Left kidney (tissue), 2 donors: ENCODE measurements around the gene ADCY1. TPM values are rescaled to one million over a fixed set of nuclear protein-coding genes. Genes with fewer than 3 reads are reported as not detected.
A peak's percentile ranks its signal among the peaks of the same experiment; 100 is the strongest.

Experiments used
- DNase-seq: peaks from one replicate; pipeline ENCODE4 v3.0.0-alpha.2; 2013
- polyA plus RNA-seq: library from polyadenylated mRNA; unstranded; fragments of 120-200 nt; gene quantifications from one replicate; pipeline ENCODE4 v1.2.1, GENCODE V29; 2013; ENCODE audit not compliant: insufficient read length

The ADCY1 gene
- polyA plus RNA-seq, 1 donor, result 3.1 TPM

DNA sequence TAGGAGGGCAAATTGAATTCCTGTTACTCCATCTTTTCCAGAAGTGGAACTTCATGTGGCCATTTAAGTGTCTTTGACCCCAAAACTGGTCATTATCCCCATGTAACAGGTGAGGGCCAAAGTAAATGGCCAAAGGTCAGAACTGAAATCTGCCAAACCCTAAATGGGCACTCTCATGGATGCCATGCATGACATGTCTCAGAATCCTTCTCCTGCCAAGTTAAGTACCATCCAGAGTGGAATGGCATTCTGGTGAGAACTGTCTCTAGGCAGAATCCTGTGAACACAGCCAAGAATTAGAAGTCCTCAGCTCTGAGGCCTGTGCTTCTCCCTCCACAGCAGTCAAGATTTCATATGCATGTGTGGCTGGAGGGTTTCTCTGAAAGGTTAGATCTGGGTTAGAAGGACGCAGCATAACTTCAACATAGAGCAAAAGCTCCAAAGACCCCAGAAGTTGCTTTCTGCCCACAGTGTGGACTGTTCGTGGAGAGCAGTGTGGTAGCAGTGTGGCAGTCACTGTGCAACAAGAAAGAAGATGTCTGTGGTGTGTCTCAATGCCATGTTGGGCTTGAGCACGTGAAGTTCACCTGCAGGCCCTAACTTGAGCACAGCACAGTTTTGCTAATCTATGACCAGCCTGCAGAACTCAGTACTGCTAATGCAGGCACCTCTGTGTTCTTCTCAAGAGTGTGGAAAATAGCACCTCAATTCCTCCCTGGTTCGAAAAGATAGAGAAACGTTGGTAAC lies 121.3 kb downstream of the ADCY1 start:
- no peak for DNase-seq

DNA sequence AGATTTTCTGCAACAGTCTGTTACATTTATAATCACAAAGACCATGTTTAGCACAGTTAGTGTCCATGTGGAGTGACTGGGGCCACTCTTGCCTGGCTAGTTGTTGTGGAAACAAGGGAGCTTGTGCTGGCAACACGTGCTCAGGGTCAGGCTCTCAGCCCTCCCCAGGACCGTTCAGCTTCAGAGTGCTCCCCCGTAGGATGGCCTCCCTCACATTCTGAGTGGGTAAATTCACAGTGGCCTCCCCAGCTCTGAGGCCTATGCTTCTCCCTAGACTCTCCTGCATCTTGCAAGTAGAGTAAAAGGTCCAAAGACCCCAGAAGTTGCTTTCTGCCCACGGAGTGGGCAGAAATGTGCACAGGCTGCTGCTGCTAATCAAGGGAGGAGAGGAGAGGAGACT lies 122.3 kb downstream of the ADCY1 start:
- DNase-seq, result no peak

DNA sequence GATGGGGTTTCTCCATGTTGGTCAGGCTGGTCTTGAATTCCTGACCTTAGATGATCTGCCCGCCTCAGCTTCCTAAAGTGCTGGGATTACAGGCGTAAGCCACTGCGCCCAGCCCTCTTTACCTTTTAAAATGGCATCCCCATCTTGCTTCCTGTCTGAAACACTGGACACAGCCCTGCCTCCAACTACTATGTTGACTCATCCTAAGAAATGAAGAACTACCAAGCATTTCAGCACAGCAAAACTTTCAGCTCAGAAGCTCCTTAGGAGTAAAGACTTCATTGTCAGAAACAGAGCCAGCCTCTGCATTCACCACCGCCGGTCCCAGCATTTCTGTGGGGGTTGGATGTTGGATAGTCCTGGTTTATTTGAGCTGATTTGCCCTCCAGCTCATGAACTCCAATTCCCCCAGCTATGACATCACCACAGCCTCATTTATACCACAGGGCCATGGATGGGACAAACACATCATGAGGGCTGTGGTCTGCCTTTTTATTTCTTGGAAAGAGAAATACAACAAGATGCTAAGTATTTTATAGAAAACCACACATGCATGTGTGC lies 123.5 kb downstream of the ADCY1 start:
- no peak for DNase-seq

DNA sequence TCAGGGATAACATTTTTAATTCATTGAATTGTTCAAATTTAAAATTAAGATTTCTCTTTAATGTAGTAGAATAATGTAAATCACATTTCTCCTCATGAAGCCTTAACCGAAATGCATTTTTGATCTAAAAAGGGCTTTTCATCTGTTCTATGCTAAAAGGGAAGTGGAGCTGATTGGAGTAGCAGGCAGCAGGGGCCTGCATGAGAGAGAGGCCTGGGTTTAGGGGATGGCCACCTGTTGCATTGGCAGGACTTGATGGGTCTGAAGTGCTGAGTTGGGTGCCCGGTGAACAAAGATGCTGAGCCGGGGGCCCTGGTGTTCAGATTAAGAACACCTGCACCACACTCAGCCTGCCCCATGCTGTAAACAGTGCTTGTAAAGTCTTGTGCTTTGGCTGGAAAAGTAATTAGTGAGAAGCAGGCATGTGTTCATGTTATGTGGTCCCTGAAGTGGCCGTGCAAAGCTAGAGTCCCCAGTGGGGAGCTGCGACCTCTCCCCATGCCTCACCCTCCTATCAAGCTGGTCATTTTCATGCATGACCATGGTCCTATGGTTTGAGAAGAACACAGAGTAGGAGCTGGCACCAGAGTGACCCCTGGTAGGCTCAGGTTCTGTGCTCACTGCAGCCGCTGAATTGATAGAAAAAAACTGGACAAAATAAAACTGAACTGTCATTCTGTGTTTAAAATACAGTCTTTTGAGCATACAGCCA lies 124.3 kb downstream of the ADCY1 start:
- no peak for DNase-seq

DNA sequence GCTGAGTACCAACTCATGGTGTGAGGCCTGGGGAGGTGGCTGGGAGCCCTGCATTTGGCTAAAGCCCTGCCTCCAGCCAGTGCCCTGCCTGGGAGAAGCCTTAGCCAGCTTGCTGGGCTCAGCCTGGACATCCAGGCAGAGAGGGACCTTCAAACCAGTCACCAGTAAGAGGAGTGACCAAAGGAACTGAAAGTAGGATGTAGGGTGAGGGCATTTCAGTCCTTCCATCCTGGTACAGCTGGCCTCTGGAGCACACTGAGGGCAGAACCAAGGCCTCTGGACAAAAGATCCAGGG lies 124.8 kb downstream of the ADCY1 start:
- no peak for DNase-seq

DNA sequence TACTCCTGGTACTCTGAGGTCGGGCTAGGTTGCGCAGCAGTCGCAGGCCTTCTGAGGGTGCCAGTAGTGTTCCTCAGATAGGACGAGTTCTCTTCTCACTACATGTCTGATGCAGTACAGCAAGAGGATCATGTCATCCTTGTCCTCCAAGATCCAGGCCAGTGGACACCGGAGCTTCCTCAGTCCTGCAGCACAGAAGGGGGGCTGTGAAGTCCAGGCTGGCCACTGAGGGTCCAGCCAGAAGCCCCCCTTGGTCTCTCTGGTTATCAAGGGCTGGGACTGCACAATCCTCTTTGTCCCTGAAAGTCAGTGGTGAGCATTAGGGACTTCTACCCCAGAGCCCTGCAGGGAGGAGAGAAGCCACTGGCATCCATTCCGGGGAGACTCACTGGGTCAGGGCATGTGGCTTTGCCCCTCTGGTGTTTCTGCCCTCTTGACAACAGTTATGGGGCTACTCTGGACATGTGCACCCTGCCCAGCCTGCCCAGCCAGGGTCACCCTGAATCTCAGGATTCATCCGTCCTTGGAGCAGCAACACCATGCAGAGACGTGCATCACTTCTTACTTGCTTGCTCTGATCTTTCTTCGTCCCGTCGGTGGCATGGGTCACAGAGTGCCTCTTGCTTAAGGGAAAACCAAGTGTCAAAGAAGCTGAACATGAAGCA lies 125.7 kb downstream of the ADCY1 start:
- DNase-seq, result no peak

DNA sequence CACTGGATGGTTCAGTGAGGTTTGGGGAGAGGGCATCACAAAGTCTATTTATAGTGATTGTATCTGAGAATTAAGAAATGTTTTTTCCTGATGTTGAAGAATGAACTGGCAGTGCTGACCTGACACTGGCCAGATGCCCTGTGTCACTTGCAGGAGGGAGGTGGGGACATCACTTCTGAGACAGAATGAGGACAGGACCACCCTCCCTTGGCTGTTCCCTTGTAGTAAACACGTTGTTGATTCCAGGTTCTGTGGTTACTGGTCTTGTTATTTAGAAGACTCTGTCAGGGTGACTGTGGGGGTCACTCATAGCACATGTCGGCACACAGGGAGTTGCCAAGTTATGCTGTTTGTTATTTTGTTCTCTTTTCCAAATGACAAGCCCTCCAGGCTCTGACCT lies 126.4 kb downstream of the ADCY1 start:
- no peak for DNase-seq

DNA sequence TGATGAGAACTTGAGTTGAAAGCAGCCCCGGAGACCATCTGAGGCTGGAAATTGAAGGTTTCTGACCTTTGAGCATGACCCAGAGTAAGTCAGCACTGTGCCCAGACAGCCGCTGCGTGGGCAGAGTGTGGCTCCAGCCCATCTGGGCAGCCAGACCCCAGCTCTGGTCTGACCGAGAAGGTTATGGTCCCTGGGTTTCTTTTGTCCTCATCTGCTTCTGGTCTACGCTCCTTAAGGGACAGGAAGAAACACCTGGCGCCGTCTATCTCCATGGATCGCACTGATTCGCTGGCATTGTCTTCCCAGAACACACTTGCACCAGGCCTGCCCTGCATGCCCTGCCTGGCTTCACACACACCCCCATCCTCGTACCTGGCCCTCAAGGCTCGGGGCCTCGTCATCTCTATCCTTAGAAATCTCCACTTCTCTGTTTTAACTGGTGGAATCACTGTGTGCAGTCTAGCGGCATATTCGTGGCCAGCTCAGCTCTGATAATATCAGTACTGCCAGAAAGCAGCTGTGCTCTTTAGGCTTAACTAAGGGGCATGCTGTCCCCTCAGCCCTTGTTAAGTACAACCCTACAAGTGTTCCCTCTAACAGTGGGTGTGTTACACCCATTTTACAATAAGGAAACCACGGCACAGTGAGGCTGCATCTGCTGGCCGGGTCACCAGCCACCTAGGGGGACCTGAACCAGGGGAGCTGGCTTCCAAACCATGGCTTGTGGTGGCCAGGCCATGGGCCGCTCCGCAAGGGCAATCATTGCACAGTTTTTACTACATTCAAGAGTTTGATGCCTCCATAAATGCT lies 127.7 kb downstream of the ADCY1 start:
- no peak for DNase-seq

DNA sequence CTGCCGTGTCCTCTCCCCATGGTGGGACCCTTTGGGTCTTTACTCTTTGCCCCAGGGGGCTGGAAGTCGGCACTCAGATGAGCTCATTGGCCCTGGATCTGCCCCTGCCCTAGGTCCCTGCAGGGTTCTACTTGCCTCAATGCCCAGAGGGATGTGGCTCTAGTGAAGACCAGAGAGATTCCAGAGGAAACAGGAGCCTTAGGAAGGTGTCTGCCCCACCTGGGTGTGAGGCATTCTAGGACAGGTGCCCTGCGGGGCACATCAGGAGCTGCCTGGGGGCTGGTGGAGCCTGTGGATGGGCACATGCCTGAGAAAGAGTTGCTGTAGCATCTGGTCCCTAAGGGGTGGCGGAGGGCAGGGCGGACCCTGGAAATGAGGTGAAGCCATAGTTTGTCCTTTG lies 128.6 kb downstream of the ADCY1 start:
- DNase-seq, result no peak

DNA sequence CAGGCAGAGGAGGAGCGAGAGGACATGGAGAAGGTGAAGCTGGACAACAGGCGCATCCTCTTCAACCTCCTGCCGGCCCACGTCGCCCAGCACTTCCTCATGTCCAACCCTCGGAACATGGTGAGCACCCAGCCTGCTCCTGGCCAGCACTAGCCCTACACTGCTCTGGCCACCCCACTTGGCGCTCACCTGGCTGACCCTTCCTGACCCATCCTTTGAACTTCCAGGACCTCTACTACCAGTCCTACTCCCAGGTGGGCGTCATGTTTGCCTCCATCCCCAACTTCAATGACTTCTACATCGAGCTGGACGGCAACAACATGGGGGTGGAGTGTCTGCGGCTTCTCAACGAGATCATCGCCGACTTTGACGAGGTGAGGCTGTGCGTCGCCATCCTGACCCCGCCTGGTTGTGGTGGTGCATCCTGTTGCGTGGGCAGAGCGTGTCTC lies 129.2 kb downstream of the ADCY1 start:
- DNase-seq, result no peak

DNA sequence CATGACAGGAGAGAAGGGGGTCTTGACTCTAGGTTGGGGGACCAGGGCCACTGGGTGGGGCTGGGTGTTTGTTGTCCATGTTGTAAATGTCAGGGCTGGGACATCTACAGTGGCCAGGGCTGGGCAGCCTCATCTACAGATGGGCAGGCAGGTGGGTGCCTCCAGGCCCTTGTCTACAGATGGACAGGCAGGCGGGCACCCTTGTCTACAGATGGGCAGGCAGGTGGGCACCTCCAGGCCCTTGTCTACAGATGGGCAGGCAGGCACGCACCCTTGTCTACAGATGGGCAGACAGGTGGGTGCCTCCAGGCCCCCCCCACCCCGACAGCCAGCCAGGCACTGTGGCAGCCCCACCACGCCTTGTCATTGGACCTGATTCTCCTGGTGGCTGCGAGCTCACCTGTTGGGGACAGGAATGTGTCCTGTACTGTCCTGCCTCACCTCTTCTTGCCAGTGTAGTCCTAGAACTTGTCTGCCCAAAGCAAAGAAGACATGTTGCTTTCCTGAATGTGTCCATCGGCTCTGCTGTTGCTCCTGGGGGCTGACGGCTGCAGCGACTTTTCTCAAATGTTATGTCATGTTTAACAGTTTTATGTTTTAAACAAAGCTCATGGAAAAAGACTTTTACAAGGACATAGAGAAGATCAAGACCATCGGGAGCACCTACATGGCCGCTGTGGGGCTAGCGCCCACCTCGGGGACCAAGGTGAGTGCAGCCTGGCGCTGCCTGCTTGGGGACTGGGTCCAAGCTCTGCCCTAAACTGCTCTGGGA lies 129.9 kb downstream of the ADCY1 start:
- DNase-seq, result no peak

DNA sequence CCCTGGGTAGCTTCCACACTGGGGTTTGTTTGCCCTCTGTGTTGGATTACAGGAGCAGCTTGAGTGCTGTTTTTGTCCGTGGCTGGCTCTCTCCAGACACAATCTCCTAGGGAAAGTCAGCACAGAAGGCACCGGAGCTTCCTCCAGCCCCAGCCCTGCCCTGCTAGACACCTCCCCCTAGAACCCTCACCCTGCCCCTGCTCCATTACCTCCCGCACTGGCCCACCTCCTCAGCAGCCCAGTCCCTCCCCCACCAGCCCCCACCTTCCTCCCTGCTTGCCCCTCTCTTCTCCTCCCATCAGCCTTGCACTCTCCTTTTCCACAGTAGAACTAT lies 130.5 kb downstream of the ADCY1 start:
- no peak for DNase-seq

DNA sequence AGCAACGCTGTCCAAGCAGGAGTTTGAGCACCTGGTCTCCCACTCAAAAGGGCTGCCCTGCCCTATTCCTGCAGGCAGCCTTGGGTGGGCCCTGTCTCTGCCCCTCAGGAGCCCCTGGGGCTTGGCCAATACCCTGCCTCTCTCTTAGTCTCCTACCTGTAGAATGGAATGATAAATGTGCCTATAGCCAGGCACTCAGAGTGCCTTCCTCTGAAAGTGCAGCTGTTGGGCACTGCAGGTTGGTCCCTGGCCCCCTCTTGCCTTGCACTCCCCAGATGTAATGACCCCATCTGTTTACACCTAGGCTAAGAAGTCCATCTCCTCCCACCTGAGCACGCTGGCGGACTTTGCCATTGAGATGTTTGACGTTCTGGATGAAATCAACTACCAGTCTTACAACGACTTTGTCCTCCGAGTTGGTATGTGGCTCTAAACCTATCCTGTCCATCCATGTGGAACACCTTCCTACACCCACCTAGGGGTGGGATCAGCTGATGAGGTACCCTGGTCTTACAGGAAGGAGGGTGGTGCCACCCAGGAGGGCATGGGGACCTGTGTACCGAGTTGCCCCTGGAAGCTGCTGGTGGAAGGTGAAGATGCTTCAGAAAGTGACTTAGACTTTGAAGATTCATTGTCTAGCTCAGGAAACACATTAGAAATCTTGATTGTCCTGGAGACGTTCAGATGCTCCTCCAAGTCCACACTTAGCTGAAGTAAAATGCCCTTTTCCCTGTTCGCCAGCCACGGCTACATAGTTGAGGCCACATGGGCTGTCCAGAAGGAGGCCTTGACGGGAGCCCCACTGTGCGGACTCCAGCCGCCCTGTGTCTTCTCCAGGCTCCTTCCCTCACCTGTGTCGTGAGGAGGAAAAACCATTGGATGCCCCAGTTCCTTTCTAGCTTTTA lies 134.1 kb downstream of the ADCY1 start:
- DNase-seq, result no peak

DNA sequence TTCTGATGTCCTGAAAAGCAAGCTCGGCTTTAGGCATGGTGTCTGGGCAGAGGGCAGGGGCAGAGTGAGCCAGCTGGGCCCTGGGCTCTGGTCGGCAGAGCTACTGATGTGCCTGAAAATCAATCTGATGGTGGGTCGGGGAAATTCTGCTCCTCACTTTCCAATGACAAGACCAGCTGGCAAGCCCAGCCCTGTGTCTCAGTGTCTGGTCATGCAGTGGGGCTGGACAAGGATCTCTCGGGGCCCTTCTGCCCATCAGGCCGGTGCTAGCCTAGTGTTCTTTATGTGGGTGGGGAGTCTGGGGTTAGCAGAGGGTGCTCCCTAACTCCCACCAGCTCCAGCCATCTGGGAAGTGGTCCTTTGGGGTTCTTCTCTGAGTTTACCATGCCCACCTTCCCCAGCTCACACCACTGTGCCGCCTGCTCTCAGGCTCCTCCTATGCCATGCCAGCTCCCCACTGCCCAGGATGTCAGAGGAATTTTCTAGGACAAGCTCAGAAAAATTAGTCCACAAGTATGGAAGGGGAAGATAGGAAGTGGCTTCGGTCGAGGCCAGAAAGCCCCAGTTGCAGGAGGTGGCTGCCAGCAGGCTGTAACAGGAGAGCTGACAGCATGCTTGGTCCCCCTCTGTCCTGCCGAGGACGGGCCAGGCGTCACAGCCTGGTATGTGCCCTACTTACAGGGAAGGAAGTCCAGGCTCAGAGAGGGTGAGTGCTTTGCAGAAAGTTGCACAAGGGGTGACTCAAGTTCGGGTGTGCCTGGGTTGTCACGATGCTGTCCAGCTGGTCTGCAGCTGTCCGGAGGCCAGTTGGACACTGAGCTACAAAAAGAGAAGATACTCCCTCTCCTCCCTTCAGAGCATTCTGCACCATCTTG lies 135.2 kb downstream of the ADCY1 start:
- peak; percentile 7 for DNase-seq

DNA sequence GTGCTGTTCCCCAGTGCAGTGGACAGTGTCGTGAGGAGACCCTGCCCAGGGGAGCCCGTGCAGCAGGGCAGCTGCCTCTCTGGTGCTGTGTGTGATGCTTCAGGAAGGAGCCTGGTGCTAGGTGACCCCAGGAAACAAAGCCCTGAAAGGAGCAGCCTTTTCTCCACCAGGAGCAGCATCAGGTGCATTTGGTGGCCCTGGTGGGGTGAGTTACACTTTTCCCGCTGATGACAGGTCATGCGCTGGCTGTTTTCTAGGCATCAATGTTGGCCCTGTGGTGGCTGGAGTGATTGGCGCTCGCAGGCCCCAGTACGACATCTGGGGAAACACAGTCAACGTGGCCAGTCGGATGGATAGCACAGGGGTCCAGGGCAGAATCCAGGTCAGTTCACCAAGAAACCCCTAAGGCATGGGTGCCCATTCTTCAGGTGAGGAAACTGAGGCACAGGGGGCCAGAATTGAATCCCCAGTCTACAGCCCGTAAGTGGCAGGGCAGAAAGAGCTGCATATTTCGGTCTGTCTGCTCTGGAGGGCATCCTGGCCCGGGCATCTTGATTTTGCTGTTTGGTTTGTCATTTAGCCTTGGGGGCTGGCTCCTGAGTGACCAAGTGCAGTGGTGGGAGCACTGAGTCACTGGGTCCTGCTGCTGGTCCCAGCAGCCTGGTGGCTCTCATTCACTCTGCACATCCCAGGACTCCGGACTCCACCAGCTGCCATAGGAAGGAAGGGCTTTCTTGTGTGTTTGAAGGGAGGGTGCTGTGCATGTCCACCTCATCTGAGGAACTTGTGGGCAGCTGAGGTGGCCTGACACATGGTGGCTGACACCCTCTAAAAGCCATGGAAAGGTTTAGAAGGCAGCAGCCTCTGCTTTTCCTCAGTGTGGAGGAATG lies 136.3 kb downstream of the ADCY1 start:
- DNase-seq, result no peak

DNA sequence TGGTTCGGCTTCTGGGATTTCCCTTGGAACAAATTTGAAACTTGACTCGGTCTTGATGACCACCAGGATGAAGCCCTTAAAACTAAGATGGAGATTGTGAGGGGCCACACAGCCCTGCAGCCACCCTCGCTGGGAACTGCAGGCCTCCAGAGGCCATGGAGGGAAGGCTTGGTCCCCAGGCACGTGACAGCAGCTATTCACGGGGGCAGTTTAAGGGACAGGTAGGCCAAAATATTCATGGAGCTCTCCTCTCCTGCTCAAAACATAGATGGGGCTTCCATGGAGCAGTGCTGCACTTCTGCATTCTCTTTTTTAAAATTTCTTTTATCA lies 137.0 kb downstream of the ADCY1 start:
- no peak for DNase-seq

DNA sequence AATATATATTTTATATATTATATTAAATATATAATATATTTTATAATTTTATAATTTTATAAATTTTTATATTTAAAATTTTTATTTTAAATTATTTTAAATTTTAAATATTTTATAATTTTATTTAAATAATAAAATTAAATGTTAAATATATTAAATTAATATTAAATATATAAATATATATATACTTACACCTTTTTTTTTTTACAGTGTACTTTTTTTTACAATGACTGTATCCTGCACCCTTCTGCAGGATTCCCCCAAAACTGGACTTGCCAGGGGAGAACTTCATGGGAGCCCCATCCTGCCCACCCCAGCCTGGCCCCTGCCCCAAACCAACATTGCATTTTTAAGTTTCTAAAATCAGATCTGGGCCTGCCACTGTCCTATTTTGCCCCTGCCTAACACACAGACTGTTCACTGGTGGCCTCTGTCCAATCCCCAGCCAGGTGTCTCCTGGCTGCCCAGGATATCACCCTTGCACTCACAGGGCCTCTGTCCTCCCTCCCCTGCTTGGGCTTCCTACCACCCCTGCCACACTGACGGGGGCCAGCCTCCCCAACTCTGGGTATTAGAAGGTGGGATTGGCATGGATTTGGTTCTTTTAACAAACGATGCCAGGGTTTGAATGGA lies 138.0 kb downstream of the ADCY1 start:
- no peak for DNase-seq
